HG03066 (cell line): ENCODE measurements around the gene SYNJ2BP.

Experiments used
- ATAC-seq: cut with Tn5 transposase; IDR thresholded peaks from one replicate; pipeline ENCODE4 v1.9.1; 2021; ENCODE audit warnings: low read depth; ENCODE audit not compliant: unreplicated experiment

Gene SYNJ2BP

GRCh38 chr14:70392676-70393075 is 24.2 kb downstream of the SYNJ2BP start:
- no peak for ATAC-seq

- ATAC-seq: no peak
Measured at GRCh38 chr14:70391493-70392391, 25.1 kb downstream of the SYNJ2BP start.

- no peak for ATAC-seq
Measured at GRCh38 chr14:70382536-70382935, 34.4 kb downstream of the SYNJ2BP start.

GRCh38 chr14:70380824-70381223 is 36.1 kb downstream of the SYNJ2BP start:
- ATAC-seq: no peak

GRCh38 chr14:70378696-70379095 is 38.2 kb downstream of the SYNJ2BP start:
- no peak for ATAC-seq
